NCI-H2196 treated with DMSO at 0.1 percent for 48 hours (cell line): ENCODE data around the gene ZNF782.
"Not testable (repeated sequence)": the region's sequence is repeated elsewhere in the genome, so short reads cannot be mapped to it uniquely, and the experiment has no call there.

Experiments
- DNase-seq: peaks from one replicate; lab custom pipeline; 2025; ENCODE audit not compliant: unreplicated experiment; lab: John Stamatoyannopoulos, UW

Gene ZNF782

DNA sequence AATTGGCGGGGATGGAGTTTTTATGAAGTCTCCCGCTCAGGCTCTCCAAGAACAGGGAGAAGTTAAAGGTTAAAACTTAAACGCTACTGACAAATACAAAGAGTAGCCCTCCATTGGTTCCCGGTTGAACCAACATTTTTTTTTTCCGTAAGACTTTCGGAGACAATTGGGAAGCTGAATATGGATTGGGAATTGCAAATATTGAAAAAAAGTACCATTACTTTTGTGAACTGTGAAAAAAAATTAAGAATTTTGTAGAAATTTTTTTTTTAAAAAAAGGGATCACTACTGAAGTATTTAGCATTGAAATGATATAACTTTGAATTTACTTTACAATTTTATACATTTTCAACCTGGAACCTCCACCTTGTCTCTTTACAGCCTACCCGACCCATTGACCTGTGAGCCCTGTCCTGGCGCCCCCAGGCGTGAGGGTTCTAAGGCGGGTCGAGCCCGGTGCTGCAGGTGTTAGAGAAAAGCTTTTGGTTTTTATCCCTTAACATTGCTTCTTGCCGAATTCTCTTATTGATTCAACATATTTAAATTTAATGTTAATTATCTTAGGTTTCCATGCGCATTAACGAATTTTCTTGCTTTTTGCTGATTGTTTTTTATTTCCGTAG, 448 bp upstream of the ZNF782 start:
- DNase-seq: no peak

DNA sequence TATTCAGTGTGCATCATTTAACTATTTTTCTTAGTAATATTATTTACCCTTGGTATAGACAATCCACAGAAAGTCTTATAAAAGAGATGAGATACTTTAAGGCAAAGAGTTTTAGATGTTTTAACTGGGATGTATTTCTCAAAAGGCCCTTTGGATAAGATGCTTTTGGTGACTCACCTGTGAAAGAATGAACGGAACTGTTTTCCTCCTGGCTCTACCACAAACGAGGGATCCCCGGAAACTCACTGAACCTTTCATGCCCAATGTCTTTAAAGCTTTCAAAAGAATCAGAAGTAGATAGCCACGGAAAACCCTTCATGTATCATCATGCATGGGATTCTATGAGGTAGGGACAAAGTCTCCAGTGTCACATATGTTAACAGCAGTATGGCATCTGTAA, 1.6 kb downstream of the ZNF782 start:
- no peak for DNase-seq

DNA sequence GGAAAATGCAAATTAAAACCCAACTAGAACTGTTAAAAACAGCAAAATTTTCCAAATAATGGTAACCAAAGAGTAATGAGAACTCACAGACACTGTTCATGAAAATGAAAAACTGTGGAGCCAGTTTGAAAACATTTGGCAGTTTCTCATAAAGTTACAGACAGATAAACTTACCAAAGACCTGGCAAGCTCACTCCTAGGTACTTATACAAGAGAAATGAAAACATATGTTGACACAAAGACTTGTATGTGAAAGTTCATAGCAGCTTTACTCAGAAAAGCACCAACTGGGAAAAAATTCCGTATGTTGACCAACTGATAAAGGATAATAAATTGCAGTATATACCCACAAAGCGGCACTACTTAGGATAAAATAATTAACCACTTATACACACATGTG, 10.3 kb downstream of the ZNF782 start:
- DNase-seq: no peak

DNA sequence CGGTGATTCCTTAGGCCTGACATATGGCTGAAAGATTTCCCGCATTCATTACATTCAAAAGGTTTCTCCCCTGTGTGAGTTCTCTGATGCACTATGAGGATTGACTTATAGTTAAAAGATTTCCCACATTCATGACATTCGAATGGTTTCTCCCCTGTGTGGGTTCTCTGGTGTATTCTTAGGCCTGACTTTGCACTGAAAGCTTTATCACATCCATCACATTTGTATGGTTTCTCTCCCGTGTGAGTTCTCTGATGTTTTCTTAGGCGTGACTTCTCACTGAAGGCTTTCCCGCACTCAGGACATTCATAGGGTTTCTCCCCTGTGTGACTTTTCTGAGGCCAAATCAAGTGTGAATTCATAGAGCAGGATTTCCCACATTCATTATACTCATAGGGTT, 35.8 kb downstream of the ZNF782 start:
- DNase-seq: no peak

DNA sequence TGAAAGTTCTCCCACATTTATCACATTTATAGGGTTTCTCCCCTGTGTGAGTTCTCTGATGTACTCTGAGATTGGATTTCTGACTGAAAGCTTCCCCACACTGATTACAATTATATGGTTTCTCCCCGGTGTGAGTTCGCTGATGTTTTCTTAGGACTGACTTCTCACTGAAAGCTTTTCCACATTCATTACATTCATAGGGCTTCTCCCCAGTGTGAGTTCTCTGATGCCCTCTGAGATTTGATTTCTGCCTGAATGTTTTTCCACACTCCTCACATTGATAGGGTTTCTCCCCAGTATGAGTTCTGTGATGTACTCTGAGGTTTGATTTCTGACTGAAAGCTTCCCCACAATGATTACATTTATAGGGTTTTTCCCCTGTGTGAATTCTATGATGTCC, 36.3 kb downstream of the ZNF782 start:
- DNase-seq: no peak

DNA sequence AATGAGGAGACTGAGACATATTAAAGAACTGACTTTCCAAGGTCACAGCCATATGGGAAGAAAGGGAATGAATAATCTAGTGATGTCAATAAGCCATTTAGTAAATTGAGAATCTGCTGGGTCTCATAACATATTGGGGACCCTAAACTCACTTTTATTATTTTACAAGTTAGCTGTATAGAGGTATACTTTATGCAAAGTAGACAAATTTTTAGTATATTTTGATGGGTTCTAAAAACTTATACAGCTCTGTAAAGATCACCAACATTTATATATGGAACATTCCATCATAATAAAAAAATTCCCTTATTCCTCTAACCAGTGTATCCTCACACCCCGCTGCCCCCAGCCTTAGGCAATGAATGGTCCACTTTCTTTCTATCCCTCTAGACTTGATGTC, 40.7 kb downstream of the ZNF782 start:
- no peak for DNase-seq

DNA sequence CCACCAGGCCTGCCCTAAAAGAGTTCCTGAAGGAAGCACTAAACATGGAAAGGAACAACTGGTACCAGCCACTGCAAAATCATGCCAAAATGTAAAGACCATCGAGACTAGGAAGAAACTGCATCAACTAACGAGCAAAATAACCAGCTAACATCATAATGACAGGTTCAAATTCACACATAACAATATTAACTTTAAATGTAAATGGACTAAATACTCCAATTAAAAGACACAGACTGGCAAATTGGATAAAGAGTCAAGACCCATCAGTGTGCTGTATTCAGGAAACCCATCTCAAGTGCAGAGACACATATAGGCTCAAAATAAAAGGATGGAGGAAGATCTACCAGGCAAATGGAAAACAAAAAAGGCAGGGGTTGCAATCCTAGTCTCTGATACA, 55.4 kb downstream of the ZNF782 start:
- not testable (repeated sequence) for DNase-seq

DNA sequence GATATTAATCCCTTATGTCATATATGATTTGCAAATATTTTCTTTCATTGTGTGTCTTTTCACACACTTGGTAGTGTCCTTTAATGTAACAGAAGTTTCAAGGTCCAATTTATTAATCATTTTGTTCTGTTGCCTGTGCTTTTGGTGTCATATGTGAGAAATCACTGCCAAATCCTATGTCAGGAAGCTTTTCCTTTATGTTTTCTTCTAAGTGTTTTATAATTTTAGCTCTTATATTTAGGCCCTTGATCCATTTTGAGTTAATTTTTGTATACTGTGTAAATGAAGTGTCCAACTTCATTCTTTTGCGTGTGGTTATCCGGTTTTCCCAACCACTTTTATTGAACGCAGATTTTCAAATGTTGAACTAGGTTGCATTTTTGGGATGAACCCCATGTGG, 70.3 kb downstream of the ZNF782 start:
- DNase-seq: no peak

DNA sequence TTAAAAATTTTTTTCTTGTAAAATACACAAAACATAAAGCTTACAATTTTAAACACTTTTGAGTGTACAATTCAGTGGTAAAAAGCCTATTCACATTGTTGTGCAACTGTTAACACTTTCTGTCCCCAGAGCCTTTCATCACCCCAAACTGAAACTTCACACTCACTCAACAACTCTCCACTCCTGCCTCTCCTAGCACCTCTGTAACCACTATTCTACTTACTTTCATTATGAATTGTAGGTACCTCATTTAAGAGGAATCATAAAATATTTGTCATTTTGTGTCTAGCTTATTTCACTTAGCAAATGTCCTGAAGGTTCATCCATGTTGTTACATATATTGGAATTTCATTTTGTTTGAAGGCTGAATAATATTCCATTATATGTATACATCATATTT, 72.1 kb downstream of the ZNF782 start:
- no peak for DNase-seq

DNA sequence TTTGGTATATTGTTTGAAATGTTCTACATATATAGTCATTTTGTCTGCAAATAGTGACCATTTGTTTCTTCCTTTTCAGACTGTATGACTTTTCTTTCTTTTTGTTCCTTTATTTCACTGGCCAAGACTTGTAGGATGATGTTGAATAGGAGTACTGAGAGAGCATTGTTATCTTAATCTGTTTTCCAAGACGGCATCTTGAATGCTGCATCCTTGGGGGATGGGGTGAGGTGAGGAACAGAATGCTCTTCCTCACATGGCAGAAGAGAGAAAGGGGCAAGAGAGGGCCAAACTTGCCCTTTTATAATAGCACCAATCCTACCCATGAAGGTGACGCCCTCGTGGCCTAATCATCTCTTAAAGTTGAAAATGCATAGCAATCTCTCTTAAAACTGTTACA, 72.8 kb downstream of the ZNF782 start:
- no peak for DNase-seq

DNA sequence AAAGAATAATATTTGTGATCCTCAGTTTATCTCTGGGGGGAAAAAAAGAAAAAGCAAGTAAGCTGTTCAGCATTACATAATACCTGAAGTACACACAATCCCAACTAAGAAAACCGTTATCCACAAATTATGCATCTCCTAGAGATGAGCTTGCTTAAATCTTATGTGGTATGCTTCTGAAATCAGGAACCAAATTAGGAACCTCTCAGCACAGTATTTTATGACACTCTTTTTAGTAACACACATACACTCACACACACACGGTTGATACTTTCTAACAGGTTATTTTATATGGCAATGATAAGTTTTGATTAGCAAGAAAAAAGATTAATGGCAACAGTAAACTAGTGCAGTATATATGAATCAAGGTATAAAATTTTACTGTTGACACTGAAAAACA, 75.2 kb downstream of the ZNF782 start:
- no peak for DNase-seq

DNA sequence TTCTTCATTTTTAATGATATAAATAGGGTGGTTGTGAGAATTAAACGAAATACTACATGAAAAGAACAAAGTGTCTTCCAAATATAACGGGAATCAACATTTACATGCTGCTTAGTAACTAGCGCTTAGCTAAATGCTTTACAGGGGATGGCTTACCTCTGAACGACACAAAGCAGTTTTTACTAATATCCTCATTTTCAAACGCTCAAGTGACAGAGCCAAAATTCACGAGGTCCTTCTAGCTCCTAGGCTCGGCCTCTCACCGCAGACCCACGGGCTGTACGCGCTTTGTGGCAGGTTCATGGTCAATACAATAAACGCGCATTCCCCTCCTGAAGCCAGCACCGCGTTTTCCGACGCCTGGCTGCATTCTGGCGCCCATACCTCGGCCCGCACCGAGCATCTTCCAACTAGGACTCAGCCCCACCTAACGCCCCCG, 76.9 kb downstream of the ZNF782 start:
- DNase-seq: no peak

DNA sequence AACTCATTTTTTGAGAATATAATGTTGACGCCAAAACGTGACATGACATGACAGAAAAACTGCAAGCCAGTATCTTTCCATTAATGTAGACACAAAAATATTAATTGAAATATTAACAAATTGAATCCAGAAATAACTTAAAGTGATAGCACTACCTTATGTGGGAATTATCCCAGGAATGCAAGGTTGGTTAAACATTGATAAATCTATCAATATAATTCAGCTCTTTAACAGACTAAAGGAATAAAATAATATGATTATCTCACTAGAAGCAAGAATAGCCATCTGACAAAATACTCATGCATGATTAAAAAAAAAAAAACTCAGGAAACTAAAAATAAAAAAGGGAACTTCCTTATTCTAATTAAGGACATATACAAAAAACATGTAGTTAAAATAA, 83.2 kb downstream of the ZNF782 start:
- no peak for DNase-seq

DNA sequence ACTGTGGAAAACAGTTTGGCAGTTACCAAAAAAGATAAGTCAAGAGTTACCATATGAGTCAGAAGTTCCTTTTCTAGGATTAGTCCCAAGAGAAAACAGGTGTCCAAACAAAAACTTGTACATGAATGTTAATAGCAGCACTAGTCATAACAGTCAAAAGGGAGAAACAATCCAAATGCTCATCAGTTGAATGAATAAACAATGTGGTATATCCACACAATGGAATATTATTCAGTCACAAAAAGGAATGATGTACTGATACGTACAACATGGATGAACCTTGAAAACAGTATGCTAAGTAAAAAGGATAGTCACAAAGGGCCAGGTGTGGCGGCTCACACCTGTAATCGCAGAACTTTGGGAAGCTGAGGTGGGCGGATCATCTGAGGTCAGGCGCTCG, 84.3 kb downstream of the ZNF782 start:
- DNase-seq: no peak
